OCI-LY3 (cell line): ENCODE data around the gene TSPYL6.
"Not testable (repeated sequence)": the region's sequence is repeated elsewhere in the genome, so short reads cannot be mapped to it uniquely, and the experiment has no call there.

ENCODE experiments used
- H2AFZ ChIP-seq: fragments of 200-600, 300-600 bp; shearing (Covaris generic); 2 replicates; pipeline ENCODE4 v1.6.0; 2014; ENCODE audit warnings: antibody characterized with exemption, low read depth, low read length
- H3K27ac ChIP-seq: fragments of 200-600, 300-600 bp; sonication (generic); 2 replicates; pipeline ENCODE4 v1.5.1; 2014; ENCODE audit warnings: mild to moderate bottlenecking, low read length, moderate library complexity, mixed read lengths
- H3K27me3 ChIP-seq: fragments of 200-600, 300-600 bp; sonication (generic); 2 replicates; pipeline ENCODE4 v1.6.1; 2014; ENCODE audit warnings: low read depth, low read length, mixed read lengths
- H3K36me3 ChIP-seq: fragments of 200-600, 300-600 bp; sonication (generic); replicated peaks from 2 replicates; pipeline ENCODE3; 2014; ENCODE audit warnings: low read depth, low read length, mixed read lengths
- H3K4me1 ChIP-seq: fragments of 300-600, 200-600 bp; sonication (generic); 2 replicates; pipeline ENCODE4 v1.6.1; 2014; ENCODE audit warnings: low read length, mixed read lengths
- H3K4me2 ChIP-seq: fragments of 200-600, 300-600 bp; sonication (generic); 2 replicates; pipeline ENCODE4 v1.6.1; 2014; ENCODE audit warnings: low read length, mixed read lengths
- H3K4me3 ChIP-seq: fragments of 300-600, 200-600 bp; sonication (generic); 2 replicates; pipeline ENCODE4 v1.5.1; 2014; ENCODE audit warnings: antibody characterized with exemption, mild to moderate bottlenecking, low read length, moderate library complexity
- H3K79me2 ChIP-seq: fragments of 300-600, 200-600 bp; shearing (Covaris generic); 2 replicates; pipeline ENCODE4 v1.6.1; 2014; ENCODE audit warnings: mild to moderate bottlenecking, low read length, mixed read lengths
- H3K9ac ChIP-seq: fragments of 300-600, 200-600 bp; shearing (Covaris generic); 2 replicates; pipeline ENCODE4 v1.6.0; 2014; ENCODE audit warnings: mild to moderate bottlenecking, low read length, moderate library complexity
- H3K9me3 ChIP-seq: fragments of 200-600, 300-600 bp; shearing (Covaris generic); 2 replicates; pipeline ENCODE4 v1.6.1; 2014; ENCODE audit warnings: low read length, mixed read lengths; ENCODE audit not compliant: insufficient read depth
- H4K20me1 ChIP-seq: fragments of 200-600, 300-600 bp; sonication (generic); 2 replicates; pipeline ENCODE4 v1.6.1; 2016; ENCODE audit warnings: low read length, mixed read lengths; ENCODE audit not compliant: insufficient read depth
- EZH2phosphoT487 ChIP-seq: fragments of 200-600 bp; shearing (Covaris generic); IDR thresholded peaks from 2 replicates; pipeline ENCODE4 v1.6.1; 2018; ENCODE audit warnings: antibody characterized with exemption, mixed run types, low read depth
- TF ChIP-seq, protein P1 (sequence below): fragments of 200-600, 300-600 bp; sonication (generic); IDR thresholded peaks from 2 replicates; pipeline ENCODE4 v1.5.1; 2014; ENCODE audit warnings: antibody characterized with exemption, low read length, low read depth

Gene TSPYL6

DNA sequence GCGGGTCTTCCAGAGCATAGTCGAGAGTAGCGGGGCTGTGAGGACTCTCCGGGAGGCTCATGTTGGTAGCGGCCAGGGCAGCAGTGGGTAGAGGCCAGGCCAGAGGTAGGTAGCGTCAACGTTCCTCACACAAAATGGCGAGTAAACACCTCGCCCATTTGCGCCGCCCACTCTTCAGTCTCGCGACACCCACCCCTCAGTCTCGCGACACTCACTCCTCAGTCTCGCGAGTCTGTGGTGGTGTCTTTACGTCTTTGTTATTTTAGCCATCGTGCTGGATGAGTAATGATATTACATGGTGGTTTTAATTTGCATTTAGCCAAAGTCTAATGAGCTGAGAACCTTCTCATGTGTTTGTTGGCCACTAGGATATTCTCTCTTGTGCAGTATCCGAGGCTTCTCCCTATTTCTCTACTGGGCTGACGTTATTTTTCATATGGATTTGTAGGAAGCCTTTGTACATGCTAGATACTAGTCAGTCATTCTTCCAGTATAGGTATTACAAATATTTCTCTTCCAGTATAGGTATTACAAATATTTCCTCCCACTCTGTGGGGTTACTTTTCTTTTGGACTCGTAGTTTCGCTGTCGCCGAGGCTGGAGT is at the start of gene TSPYL6:
TSPYL6 (minus strand) TSS at position 139 of the 604 bp plus-strand sequence; CDS start at position 61, 78 bp downstream.
- Histone ChIP-seq H3K27me3 (no peaks in the 10 kb centered on the region), H3K4me1 (no peaks in the 10 kb centered on the region), H3K4me3 (no peak within 1 kb of the TSS), H3K9ac (no peak within 1 kb of the TSS), H3K9me3 (no peaks in the 10 kb centered on the region), H2AFZ (no peak within 1 kb of the TSS), H3K36me3 (no peaks in the 10 kb centered on the region), H3K27ac (no peak within 1 kb of the TSS), H4K20me1 (no peaks in the 10 kb centered on the region), H3K4me2 (no peak within 1 kb of the TSS), H3K79me2 (no peaks in the 10 kb centered on the region)
- TF ChIP-seq EZH2phosphoT487 = no peak
- TF ChIP-seq, protein P1, sequence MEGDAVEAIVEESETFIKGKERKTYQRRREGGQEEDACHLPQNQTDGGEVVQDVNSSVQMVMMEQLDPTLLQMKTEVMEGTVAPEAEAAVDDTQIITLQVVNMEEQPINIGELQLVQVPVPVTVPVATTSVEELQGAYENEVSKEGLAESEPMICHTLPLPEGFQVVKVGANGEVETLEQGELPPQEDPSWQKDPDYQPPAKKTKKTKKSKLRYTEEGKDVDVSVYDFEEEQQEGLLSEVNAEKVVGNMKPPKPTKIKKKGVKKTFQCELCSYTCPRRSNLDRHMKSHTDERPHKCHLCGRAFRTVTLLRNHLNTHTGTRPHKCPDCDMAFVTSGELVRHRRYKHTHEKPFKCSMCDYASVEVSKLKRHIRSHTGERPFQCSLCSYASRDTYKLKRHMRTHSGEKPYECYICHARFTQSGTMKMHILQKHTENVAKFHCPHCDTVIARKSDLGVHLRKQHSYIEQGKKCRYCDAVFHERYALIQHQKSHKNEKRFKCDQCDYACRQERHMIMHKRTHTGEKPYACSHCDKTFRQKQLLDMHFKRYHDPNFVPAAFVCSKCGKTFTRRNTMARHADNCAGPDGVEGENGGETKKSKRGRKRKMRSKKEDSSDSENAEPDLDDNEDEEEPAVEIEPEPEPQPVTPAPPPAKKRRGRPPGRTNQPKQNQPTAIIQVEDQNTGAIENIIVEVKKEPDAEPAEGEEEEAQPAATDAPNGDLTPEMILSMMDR = no peak

DNA sequence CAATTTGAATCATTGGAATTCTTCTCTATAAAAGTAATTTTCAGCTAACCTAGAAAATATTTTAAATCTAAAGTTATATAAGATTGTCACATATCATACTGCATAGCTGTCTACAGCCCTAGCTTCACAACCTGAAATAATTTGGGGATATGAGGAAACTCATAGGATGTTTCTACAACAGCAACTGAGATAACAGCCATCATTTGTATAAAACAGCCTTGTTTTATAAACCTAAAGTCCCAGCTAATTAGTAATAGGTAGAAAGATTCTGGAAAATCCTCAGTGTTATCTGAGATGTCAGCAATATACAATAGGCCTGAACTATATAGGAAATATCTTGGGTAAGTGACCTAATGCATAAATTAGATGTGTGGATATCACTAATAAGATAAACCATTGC is 47.6 kb upstream of the TSPYL6 start:
- no peak overlapping the region for H3K9ac ChIP-seq
- H3K4me1 ChIP-seq = no peaks in the 10 kb centered on the region

DNA sequence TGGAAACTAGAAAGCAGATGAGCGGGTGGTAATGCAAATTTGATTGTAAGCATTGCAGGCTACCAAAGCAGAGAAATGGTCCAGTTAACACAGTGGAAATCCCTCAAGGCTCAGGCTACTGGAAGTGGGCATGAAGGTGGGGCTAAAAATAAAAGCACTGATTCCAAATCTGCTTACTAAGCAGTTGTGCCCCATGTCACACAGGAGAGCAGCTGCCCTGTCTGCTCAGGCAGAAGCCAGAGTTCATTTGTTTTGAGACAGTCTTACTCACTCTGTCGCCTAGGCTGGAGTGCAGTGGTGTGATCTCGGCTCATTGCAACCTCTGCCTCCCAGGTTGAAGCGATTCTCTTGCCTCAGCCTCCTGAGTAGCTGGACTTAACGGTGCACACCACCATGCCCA is 42.5 kb upstream of the TSPYL6 start:
- no peaks in the 10 kb centered on the region for H4K20me1 ChIP-seq
- no peaks in the 10 kb centered on the region for H3K36me3 ChIP-seq
- no peak for TF ChIP-seq EZH2phosphoT487
- TF ChIP-seq, protein P1 = no peak
- H3K79me2 ChIP-seq = no peaks in the 10 kb centered on the region
- no peak overlapping the region for H3K4me2 ChIP-seq
- H3K9ac ChIP-seq = no peak overlapping the region
- no peaks in the 10 kb centered on the region for H3K4me1 ChIP-seq
- no peak overlapping the region for H3K27ac ChIP-seq
- no peak overlapping the region for H3K4me3 ChIP-seq
- H2AFZ ChIP-seq = no peak overlapping the region
- H3K27me3 ChIP-seq = no peaks in the 10 kb centered on the region
- H3K9me3 ChIP-seq = no peaks in the 10 kb centered on the region

More for the DNA sequence above, 47.6 kb upstream of the TSPYL6 start:
- no peaks in the 10 kb centered on the region for H3K9me3 ChIP-seq
- H3K4me3 ChIP-seq = no peak overlapping the region
- H3K27me3 ChIP-seq = no peaks in the 10 kb centered on the region
- TF ChIP-seq EZH2phosphoT487 = no peak
- TF ChIP-seq, protein P1 = no peak
- H4K20me1 ChIP-seq = no peaks in the 10 kb centered on the region
- H3K4me2 ChIP-seq = no peak overlapping the region
- no peak overlapping the region for H3K27ac ChIP-seq
- H3K36me3 ChIP-seq = no peaks in the 10 kb centered on the region
- no peaks in the 10 kb centered on the region for H3K79me2 ChIP-seq
- H2AFZ ChIP-seq = no peak overlapping the region

DNA sequence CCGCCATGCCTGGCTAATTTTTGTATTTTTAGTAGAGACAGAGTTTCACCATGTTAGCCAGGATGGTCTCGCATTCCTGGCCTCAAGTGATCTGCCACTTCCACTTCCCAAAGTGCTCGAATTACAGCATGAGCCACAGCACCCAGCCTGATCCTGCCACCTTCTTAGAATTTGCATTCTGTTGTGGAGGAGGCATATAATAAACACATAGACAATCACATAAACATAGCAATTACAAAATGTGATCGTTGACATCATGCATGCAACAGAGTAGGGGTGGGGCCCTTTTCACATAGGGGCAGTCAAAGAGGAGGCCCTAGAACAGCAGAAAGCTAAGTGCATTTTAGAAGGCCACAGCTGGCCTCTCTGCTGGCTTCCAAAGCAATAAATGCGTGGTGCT is 39.9 kb upstream of the TSPYL6 start:
- no peaks in the 10 kb centered on the region for H3K4me1 ChIP-seq
- no peak overlapping the region for H3K9ac ChIP-seq
- no peak overlapping the region for H3K4me3 ChIP-seq
- no peaks in the 10 kb centered on the region for H3K27me3 ChIP-seq
- no peaks in the 10 kb centered on the region for H3K79me2 ChIP-seq
- H2AFZ ChIP-seq = no peak overlapping the region
- no peaks in the 10 kb centered on the region for H3K9me3 ChIP-seq
- H3K4me2 ChIP-seq = no peak overlapping the region
- no peaks in the 10 kb centered on the region for H4K20me1 ChIP-seq
- H3K36me3 ChIP-seq = no peaks in the 10 kb centered on the region
- H3K27ac ChIP-seq = no peak overlapping the region
- TF ChIP-seq, protein P1 = no peak
- no peak for TF ChIP-seq EZH2phosphoT487

DNA sequence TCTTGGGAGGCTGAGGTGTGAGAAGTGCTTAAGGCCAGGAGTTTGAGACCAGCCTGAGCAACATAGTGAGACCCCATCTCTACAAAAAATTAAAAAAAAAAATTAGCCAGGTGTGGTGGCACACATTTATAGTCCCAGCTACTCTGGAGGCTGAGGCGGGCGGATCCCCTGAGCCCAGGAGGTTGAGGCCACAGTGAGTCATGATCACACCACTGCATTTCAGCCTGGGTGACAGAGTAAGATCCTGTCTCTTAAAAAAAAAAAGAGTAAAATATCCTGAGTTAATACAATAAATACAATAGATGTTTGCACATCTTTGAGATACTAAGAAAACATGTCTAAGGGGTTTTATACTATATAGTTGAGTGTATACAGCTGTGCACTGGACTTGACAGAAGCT is 38.6 kb upstream of the TSPYL6 start:
- not testable (repeated sequence) for H3K4me1 ChIP-seq, H2AFZ ChIP-seq, H3K9me3 ChIP-seq, H4K20me1 ChIP-seq, H3K79me2 ChIP-seq, H3K4me2 ChIP-seq, H3K9ac ChIP-seq, H3K27ac ChIP-seq, H3K27me3 ChIP-seq, H3K4me3 ChIP-seq, H3K36me3 ChIP-seq
